WTC11 (cell line): ENCODE measurements around the gene COMMD9. TPM values are rescaled to one million over a fixed set of nuclear protein-coding genes. Genes with fewer than 3 reads are reported as not detected.

Experiments used
- ATAC-seq: fragments of 200-7000 bp; cut with Tn5 transposase; 2 replicates; pipeline ENCODE4 v1.10.0; 2021; ENCODE audit warnings: mild to moderate bottlenecking, moderate library complexity
- CTCF ChIA-PET: fragments of 300-600 bp; sonication (Branson Sonifier 250); formaldehyde crosslinking; loops from one replicate; lab custom pipeline; 2021; ENCODE audit warnings: antibody characterized with exemption; lab: Charles Lee
- POLR2A ChIA-PET: fragments of 350-600 bp; sonication (Branson Sonifier 250); formaldehyde crosslinking; loops from one replicate; lab custom pipeline; 2021; ENCODE audit warnings: antibody characterized with exemption; lab: Charles Lee
- DNase-seq: peaks from one replicate; pipeline ENCODE4 v3.0.0; 2021; ENCODE audit warnings: low spot score
- H3K27ac Mint-ChIP-seq: 2 replicates; pipeline ENCODE4 v1.8.0; 2021; ENCODE audit warnings: mixed read lengths
- H3K27me3 Mint-ChIP-seq: 2 replicates; pipeline ENCODE4 v1.8.0; 2021; ENCODE audit warnings: low read depth, mild to moderate bottlenecking, moderate library complexity, mixed read lengths
- H3K36me3 Mint-ChIP-seq: 2 replicates; pipeline ENCODE4 v1.8.0; 2021; ENCODE audit warnings: mixed read lengths
- H3K4me1 Mint-ChIP-seq: 2 replicates; pipeline ENCODE4 v1.8.0; 2022; ENCODE audit warnings: mixed read lengths
- H3K4me3 Mint-ChIP-seq: 2 replicates; pipeline ENCODE4 v1.8.0; 2021; ENCODE audit warnings: mild to moderate bottlenecking, moderate library complexity, mixed read lengths
- H3K9me3 Mint-ChIP-seq: 2 replicates; pipeline ENCODE4 v1.8.0; 2021; ENCODE audit warnings: mixed read lengths
- ARID4B ChIP-seq: sonication (generic); formaldehyde crosslinking; IDR thresholded peaks from 2 replicates; pipeline ENCODE4 v1.8.0; 2023; ENCODE audit warnings: missing genetic modification reagents, mild to moderate bottlenecking, borderline replicate concordance
- ELF4 ChIP-seq: sonication (generic); formaldehyde crosslinking; IDR thresholded peaks from 2 replicates; pipeline ENCODE4 v1.8.1; 2022; ENCODE audit warnings: low read depth, mild to moderate bottlenecking, moderate library complexity, missing genetic modification reagents
- GABPB1 ChIP-seq: sonication (generic); formaldehyde crosslinking; IDR thresholded peaks from 2 replicates; pipeline ENCODE4 v1.8.1; 2023; ENCODE audit warnings: mild to moderate bottlenecking, missing genetic modification reagents
- IRF2 ChIP-seq: sonication (generic); formaldehyde crosslinking; IDR thresholded peaks from 2 replicates; pipeline ENCODE4 v1.8.0; 2022; ENCODE audit warnings: low read depth, missing genetic modification reagents, borderline replicate concordance
- JUN ChIP-seq: sonication (generic); formaldehyde crosslinking; IDR thresholded peaks from 2 replicates; pipeline ENCODE4 v1.8.0; 2023; ENCODE audit warnings: mild to moderate bottlenecking, missing genetic modification reagents
- NR3C1 ChIP-seq: sonication (generic); formaldehyde crosslinking; conservative IDR thresholded peaks from 2 replicates; pipeline ENCODE4 v1.8.1; 2023; ENCODE audit warnings: low read depth, mild to moderate bottlenecking, missing genetic modification reagents
- RELA ChIP-seq: sonication (generic); formaldehyde crosslinking; IDR thresholded peaks from 2 replicates; pipeline ENCODE4 v1.8.1; 2022; ENCODE audit warnings: missing genetic modification reagents, mild to moderate bottlenecking, borderline replicate concordance
- ZNF121 ChIP-seq: sonication (generic); formaldehyde crosslinking; IDR thresholded peaks from 2 replicates; pipeline ENCODE4 v1.8.0; 2023; ENCODE audit warnings: missing genetic modification reagents
- ZNF263 ChIP-seq: sonication (generic); formaldehyde crosslinking; IDR thresholded peaks from 2 replicates; pipeline ENCODE4 v1.8.1; 2022; ENCODE audit warnings: low read depth, mild to moderate bottlenecking, moderate library complexity, missing genetic modification reagents
- total RNA-seq: library from RNA; stranded (reverse); gene quantifications from 3 replicates; pipeline ENCODE4 v1.2.3, GENCODE V29; 2021
- TF ChIP-seq, protein P1 (sequence below): fragments of 200-600 bp; IDR thresholded peaks from 2 replicates; pipeline ENCODE4 v1.8.0; 2022; ENCODE audit warnings: antibody characterized with exemption
- TF ChIP-seq, protein P2 (sequence below): sonication (generic); formaldehyde crosslinking; IDR thresholded peaks from 2 replicates; pipeline ENCODE4 v1.8.0; 2022; ENCODE audit warnings: mild to moderate bottlenecking, missing genetic modification reagents
- TF ChIP-seq, protein P3 (sequence below): fragments of 250-450 bp; sonication (Bioruptor Pico); conservative IDR thresholded peaks from 2 replicates; pipeline ENCODE4 v1.9.0; 2021; ENCODE audit warnings: mild to moderate bottlenecking
- TF ChIP-seq, protein P4 (sequence below): fragments of 250-450 bp; sonication (Bioruptor Pico); IDR thresholded peaks from 2 replicates; pipeline ENCODE4 v1.9.0; 2021; ENCODE audit warnings: mild to moderate bottlenecking
- TF ChIP-seq, protein P5 (sequence below): sonication (generic); formaldehyde crosslinking; IDR thresholded peaks from 2 replicates; pipeline ENCODE4 v1.8.0; 2022; ENCODE audit warnings: missing genetic modification reagents

Gene COMMD9
- total RNA-seq, 1 experiment from 2014 or later = 33.3 TPM

- TF ChIP-seq, protein P1, sequence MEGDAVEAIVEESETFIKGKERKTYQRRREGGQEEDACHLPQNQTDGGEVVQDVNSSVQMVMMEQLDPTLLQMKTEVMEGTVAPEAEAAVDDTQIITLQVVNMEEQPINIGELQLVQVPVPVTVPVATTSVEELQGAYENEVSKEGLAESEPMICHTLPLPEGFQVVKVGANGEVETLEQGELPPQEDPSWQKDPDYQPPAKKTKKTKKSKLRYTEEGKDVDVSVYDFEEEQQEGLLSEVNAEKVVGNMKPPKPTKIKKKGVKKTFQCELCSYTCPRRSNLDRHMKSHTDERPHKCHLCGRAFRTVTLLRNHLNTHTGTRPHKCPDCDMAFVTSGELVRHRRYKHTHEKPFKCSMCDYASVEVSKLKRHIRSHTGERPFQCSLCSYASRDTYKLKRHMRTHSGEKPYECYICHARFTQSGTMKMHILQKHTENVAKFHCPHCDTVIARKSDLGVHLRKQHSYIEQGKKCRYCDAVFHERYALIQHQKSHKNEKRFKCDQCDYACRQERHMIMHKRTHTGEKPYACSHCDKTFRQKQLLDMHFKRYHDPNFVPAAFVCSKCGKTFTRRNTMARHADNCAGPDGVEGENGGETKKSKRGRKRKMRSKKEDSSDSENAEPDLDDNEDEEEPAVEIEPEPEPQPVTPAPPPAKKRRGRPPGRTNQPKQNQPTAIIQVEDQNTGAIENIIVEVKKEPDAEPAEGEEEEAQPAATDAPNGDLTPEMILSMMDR = no peak
- TF ChIP-seq IRF2 (CRISPR knock-in tag) = no peak
Observed at GRCh38 chr11:36288442-36289225, 590 bp downstream of the COMMD9 start (continued).

DNA sequence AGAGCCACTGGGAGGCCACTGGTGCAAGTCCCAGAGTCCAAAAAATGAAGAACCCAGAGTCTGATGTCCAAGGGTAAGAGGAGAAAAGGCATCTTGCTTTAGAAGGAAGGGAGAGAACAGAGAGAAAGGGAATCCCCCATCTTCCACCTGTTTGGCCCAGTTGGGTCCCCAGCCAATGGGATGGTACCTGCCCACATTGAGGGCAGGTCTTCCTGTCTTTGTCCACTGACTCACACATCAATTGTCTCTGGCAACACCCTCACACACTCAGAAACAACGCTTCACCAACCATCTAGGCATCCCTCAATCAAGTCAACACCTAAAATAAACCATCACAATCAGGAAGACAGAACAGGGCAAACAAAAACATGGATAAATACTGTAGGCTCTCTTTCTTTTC is 6.3 kb downstream of the COMMD9 start:
- no peaks in the 10 kb centered on the region; the same call in 1 of the 2 replicates for H3K27me3 Mint-ChIP-seq
- H3K4me1 Mint-ChIP-seq = no peaks in the 10 kb centered on the region
- CTCF ChIA-PET = interaction anchor here (1.0 kb wide), 1 partner anchor 196 kb away, joined by 4 read pairs; no protein-coding TSS in a partner anchor
- H3K4me3 Mint-ChIP-seq = no peak overlapping the region
- no peak for ATAC-seq
- no peak overlapping the region for H3K27ac Mint-ChIP-seq
- H3K9me3 Mint-ChIP-seq = peaks cover 4% of the 10 kb centered on the region
- POLR2A ChIA-PET = no interaction called here
- no peaks in the 10 kb centered on the region for H3K36me3 Mint-ChIP-seq
- no peak for DNase-seq
- TF ChIP-seq ELF4 (CRISPR knock-in tag) (no peak), ARID4B (CRISPR knock-in tag) (no peak), NR3C1 (CRISPR knock-in tag) (no peak), ZNF263 (no peak), GABPB1 (CRISPR knock-in tag) (no peak), ZNF121 (CRISPR knock-in tag) (no peak), RELA (CRISPR knock-in tag) (no peak), JUN (CRISPR knock-in tag) (no peak)
- TF ChIP-seq, protein P1 = no peak
- TF ChIP-seq, protein P2, sequence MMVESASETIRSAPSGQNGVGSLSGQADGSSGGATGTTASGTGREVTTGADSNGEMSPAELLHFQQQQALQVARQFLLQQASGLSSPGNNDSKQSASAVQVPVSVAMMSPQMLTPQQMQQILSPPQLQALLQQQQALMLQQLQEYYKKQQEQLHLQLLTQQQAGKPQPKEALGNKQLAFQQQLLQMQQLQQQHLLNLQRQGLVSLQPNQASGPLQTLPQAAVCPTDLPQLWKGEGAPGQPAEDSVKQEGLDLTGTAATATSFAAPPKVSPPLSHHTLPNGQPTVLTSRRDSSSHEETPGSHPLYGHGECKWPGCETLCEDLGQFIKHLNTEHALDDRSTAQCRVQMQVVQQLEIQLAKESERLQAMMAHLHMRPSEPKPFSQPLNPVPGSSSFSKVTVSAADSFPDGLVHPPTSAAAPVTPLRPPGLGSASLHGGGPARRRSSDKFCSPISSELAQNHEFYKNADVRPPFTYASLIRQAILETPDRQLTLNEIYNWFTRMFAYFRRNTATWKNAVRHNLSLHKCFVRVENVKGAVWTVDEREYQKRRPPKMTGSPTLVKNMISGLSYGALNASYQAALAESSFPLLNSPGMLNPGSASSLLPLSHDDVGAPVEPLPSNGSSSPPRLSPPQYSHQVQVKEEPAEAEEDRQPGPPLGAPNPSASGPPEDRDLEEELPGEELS = no peak
- TF ChIP-seq, protein P3, sequence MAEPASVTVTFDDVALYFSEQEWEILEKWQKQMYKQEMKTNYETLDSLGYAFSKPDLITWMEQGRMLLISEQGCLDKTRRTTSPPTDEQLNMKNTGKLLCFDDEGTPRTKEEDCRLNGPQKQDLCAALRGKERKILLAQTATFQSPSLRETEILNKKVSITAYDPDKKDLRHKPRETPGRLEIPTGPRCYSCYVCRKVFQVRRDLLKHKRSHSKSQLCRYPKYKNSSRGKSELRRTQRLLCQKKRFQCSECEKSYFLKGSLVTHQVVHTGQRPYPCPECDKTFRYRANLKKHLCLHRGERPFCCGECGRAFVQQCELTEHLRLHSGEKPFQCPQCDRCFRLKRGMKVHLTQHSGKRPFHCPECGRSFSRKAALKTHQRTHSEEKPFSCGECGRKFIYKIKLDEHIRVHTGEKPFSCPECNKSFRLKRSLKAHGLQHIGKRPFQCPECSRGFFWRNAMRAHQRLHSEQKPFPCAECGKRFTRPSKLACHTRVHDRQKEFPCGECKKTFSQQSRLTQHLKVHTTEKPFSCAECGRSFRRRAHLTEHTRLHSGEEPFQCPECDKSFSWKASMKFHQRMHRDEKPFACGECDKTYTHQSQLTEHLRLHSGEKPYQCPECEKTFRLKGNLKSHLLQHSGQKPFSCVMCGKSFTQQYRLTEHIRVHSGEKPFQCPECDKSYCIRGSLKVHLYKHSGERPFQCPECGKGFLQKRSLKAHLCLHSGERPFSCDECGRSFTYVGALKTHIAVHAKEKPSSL (CRISPR knock-in tag) = no peak
- TF ChIP-seq, protein P4, sequence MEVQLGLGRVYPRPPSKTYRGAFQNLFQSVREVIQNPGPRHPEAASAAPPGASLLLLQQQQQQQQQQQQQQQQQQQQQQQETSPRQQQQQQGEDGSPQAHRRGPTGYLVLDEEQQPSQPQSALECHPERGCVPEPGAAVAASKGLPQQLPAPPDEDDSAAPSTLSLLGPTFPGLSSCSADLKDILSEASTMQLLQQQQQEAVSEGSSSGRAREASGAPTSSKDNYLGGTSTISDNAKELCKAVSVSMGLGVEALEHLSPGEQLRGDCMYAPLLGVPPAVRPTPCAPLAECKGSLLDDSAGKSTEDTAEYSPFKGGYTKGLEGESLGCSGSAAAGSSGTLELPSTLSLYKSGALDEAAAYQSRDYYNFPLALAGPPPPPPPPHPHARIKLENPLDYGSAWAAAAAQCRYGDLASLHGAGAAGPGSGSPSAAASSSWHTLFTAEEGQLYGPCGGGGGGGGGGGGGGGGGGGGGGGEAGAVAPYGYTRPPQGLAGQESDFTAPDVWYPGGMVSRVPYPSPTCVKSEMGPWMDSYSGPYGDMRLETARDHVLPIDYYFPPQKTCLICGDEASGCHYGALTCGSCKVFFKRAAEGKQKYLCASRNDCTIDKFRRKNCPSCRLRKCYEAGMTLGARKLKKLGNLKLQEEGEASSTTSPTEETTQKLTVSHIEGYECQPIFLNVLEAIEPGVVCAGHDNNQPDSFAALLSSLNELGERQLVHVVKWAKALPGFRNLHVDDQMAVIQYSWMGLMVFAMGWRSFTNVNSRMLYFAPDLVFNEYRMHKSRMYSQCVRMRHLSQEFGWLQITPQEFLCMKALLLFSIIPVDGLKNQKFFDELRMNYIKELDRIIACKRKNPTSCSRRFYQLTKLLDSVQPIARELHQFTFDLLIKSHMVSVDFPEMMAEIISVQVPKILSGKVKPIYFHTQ (CRISPR knock-in tag) = no peak
- TF ChIP-seq, protein P5, sequence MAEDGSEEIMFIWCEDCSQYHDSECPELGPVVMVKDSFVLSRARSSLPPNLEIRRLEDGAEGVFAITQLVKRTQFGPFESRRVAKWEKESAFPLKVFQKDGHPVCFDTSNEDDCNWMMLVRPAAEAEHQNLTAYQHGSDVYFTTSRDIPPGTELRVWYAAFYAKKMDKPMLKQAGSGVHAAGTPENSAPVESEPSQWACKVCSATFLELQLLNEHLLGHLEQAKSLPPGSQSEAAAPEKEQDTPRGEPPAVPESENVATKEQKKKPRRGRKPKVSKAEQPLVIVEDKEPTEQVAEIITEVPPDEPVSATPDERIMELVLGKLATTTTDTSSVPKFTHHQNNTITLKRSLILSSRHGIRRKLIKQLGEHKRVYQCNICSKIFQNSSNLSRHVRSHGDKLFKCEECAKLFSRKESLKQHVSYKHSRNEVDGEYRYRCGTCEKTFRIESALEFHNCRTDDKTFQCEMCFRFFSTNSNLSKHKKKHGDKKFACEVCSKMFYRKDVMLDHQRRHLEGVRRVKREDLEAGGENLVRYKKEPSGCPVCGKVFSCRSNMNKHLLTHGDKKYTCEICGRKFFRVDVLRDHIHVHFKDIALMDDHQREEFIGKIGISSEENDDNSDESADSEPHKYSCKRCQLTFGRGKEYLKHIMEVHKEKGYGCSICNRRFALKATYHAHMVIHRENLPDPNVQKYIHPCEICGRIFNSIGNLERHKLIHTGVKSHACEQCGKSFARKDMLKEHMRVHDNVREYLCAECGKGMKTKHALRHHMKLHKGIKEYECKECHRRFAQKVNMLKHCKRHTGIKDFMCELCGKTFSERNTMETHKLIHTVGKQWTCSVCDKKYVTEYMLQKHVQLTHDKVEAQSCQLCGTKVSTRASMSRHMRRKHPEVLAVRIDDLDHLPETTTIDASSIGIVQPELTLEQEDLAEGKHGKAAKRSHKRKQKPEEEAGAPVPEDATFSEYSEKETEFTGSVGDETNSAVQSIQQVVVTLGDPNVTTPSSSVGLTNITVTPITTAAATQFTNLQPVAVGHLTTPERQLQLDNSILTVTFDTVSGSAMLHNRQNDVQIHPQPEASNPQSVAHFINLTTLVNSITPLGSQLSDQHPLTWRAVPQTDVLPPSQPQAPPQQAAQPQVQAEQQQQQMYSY (CRISPR knock-in tag) = no peak
